Stimulated activated CD8-positive, alpha-beta memory T cell treated with anti-CD3 and anti-CD28 coated beads, Interleukin-15, amount 100 ng/mL, for 48 hours (primary cell): ENCODE measurements around the gene NCBP2.
A peak's percentile ranks its signal among the peaks of the same experiment; 100 is the strongest.
"Not testable (repeated sequence)": the region's sequence is repeated elsewhere in the genome, so short reads cannot be mapped to it uniquely, and the experiment has no call there.

Experiments
- DNase-seq, 2 donors: peaks; one replicate each; pipeline ENCODE4 v3.0.0-alpha.2; 2020; ENCODE audit warnings: low read depth in 2 of 2

NCBP2 gene

DNA sequence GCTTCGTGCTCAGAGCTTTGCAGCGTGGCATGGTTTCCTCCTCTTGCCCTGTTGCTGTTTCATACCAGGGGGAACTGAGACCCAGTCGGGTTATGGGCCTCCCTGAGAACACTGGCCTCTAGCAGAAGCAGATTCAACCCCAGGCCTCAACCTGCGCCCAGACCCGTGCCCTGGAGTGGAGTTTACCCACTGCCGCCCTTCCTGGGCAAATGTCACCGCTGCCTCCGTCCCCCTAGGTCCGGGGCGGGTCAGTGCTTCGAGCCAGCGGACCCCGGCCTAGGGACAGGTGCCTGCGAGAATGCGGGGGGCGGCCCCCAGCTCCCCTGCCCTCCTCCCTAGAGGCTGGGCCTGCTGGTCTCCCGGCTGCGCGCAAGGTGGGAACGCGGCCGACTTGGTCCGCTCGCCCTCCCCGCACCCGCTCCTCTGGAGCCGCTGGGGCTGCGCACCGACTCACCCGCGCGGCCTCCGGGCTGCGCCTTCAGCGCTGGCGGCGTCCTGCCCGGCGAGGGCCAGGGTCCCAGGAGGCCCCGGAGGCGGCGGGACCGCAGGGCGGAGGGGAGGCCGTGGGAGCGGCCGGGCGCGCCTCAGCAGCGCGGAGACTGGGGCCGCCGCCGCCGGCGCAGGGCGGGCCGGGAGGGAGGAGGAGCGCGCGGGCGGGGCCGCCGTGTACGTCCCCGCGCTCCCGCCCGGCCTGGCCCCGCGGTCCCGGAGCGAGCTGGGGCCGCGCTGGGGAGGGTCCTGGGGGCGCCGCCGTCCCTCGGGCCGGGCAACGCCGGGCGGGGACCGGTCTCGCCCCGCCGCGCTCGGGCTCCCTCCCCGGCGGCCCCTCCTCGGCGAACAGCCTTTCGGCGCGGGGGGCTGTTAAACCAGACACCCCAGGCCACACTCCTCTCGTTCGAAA is 26.2 kb upstream of the NCBP2 start, which contains the start of gene PIGZ:
Gene PIGZ, minus strand, starts transcription at position 601 of the 901 bp plus-strand sequence. CDS start 16,802 bp downstream, outside the sequence.
- peak in 1 of 2 donors; percentile 8 for DNase-seq

DNA sequence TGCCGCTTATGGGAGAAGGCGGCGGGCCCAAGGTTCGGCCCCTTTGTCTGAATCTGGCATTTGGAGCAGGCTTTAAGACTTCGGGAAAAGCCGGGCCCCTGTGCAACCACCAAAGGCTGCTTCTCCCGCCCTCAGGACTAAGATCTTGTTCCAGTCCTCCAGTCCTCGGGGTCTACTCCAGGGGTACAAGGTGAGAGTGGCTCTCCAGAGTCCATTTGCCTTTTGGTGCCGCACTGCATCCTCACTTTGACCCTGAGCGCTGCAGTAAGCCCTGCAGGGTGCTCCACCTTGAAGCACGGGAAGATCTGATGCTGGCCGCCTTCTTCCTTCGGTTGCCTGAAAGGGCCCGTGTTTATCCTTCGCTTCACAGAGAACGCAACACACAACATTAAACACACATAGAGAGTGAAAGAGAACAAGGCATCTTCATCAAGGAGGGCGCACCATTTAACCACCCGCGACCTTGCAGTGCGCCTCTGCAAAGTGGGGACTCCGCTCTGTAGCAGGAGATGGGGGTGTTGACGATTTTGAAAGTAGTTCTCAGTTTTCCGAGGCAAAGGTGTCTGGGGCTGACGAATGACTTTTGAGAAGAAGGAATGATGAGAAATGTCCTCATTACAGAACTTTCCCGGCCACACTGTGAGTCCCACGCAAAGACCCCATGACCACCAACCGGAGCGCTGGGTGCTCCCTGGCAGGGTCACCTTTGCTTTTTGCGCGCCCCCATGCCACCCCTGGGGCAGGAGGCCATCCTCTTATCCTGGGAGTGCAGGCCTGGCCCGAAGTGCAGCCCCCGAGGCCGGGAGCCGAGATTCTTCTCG is 25.3 kb upstream of the NCBP2 start:
- DNase-seq, result no peak

DNA sequence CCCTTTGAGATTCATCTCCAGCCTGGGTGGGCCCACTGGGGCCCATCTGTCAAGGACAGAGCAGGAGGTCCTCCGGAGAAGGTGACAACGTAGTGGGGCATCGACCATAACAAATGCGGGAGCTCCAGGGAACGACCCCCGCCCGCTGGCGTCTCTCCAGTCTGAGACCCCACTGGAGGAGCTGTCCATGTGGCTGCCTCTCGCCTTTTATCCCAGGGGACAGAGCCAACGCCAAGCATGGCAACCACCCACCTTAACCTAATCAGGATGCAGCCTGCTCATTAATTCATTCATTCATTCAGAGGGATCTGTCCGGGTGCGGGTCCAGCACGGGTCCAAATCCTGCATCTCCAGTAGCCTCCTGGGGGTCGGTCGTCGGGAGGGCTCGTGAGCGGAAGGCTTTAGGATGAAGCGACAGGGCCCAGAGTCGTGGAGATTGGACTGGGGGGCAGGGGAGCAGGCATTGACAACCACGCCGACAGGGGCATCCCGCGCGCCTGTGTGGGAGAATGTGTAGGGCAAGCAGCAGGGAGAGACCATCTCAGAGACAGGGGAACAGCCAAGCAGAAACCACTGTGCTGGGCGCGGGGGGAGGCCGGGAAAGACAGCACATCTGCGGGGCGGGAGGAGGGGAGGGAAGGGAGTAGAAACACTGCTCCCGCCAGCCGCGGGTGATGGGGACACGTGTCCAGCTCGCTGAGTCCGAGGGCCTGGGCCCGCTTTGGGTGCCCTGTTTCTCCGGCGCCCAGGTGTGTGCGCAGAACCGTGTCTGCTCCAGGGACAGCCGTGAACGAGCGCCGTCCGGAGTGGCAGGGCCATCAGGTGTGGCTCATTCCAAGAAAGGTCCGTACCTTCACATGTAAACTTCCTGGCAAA is 24.4 kb upstream of the NCBP2 start:
- DNase-seq, result no peak

- no peak for DNase-seq
Measured at GRCh38 chr3:196965804-196966173, 23.5 kb upstream of the NCBP2 start.

GRCh38 chr3:196965112-196965803 is 22.9 kb upstream of the NCBP2 start:
- DNase-seq, result no peak

DNA sequence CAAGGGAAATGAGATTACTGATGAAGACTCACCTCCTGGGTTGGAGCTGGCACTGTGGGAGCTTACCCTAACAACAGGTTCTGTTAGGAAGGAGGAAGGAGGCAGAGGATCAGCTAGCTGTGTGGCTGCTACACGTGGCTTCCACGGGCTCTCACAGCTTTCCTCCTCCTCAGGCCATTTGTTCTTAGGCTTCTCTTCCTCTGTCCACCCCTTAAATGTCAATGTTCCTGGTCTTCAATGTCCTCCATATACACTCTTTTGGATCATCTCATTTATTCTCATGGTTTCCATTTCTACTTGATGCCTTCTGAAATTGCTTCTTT is 21.3 kb upstream of the NCBP2 start:
- no peak for DNase-seq

DNA sequence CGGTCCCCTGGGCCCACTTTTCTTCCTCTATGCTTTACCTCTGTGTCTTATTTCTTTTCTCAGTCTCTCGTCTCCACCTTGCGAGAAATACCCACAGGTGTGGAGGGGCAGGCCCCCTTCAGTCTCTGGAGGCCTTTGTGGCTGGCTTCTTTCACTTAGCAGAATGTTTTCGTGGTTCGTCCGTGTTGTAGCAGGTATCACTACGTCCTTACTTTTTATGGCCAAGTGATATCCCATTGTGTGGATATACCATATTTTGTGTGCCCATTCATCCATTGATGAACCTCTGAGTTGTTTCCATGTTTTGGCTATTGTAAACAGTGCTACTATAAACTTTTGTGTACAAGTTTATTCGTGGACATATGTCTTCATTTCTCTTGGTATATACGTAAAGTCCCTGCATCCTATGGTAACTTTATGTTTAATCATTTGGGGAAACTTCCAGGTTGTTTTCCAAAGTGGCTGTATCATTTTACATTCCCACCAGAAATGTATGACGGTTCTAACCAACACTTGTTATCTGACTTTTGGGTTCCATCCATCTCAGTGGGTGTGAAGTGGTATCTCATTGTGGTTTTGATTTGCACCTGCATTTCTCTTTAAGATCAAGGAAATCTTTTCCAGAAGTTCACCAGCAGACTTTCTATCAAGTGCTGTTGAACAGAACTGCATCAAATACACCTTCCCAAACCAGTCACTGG is 20.8 kb upstream of the NCBP2 start:
- no peak for DNase-seq

DNA sequence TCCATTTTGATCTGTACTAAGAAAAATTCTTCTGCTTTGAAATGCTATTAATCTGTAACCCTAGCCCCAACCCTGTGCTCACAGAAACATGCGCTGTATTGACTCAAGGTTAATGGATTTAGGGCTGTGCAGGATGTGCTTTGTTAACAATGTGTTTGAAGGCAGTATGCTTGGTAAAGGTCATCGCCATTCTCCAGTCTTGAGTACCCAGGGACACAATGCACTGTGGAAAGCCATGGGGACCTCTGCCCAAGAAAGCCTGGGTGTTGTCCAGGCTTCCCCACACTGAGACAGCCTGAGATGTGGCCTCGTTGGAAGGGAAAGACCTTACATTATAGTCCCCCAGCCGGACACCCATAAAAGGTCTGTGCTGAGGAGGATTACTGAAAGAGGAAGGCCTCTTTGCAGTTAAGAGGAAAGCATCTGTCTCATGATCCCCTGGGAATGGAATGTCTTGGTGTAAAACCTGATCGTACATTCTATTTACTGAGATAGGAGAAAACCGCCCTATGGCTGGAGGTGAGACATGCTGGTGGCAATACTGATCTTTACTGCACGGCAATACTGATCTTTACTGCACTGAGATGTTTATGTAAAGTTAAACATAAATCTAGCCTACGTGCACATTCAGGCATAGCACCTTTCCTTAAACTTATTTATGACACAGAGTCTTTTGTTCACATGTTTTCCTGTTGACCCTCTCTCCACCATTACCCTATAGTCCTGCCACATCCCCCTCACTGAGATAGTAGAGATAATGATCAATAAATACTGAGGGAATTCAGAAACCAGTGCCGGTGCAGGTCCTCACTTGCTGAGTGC is 20.0 kb upstream of the NCBP2 start:
- no peak for DNase-seq

- DNase-seq, result no peak
Measured at GRCh38 chr3:196954832-196955231, 12.5 kb upstream of the NCBP2 start.

DNA sequence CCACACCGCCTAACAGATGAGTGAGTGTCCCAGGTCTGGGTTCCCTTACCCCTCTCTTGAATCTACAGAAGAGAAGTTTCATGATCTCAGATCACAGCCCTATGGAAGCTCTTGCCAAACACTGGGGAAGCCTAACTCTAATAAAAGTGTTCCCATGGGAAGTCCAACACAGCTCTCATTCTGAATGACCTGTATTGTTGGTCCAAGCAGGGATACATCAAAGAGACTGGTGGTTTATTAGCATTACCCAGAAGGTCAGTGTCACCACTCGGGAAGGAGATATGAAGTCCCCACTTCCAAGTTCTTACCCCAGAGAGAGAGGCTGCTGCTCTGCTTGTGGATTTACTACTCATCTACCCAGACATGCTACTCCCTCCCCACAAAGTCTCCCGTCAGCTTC is 9.0 kb upstream of the NCBP2 start:
- DNase-seq, result no peak

DNA sequence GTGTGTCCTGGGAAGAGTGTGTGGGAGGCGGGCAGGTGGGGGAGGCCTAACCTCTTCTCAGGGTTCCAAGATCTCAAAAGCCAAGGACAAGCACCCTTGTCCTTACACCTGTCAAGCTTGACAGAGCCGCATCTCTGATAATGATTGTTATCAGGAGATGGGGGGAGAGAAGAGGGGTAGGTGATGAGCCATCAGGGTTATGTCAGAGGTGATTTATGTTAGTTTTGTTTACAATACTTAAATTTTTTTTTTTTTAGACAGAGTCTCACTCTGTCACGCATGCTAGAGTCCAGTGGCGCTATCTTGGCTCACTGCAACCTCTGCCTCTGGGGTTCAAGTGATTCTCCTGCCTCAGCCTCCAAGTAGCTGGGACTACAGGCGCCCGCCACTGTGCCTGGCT is 7.4 kb upstream of the NCBP2 start:
- no peak for DNase-seq

- no peak for DNase-seq
Measured at GRCh38 chr3:196949285-196949619, 6.9 kb upstream of the NCBP2 start.

- DNase-seq, result no peak
Measured at GRCh38 chr3:196948442-196949284, 6.3 kb upstream of the NCBP2 start.

DNA sequence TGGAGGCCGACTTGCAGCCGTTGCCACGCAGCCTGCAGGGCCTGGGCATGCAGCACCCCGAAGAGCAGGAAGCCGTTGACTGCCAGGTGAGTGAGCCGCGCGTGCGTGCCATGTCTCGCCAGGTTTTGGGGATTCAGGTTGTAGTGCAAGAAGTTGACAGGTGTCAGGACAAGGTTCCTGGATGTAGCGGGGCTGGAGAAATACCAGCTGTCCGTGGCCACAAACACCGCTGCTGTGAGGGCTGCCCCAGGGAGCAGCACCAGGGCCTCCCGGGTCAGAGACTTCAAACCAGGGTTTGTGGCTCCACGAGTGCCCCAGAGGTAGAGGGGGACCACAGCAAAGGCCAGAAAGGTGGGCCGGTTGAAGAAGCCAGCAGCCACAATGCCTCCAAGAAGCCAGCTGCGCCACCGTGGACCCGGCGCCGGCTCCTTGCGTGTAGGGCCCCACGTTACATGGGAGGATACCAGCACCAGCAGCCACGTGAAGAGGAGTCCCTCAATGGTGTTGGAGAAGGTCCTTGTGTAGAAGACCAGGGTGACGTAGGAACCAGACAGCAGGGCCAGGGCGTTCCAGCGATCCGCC is 5.6 kb upstream of the NCBP2 start:
- no peak for DNase-seq

DNA sequence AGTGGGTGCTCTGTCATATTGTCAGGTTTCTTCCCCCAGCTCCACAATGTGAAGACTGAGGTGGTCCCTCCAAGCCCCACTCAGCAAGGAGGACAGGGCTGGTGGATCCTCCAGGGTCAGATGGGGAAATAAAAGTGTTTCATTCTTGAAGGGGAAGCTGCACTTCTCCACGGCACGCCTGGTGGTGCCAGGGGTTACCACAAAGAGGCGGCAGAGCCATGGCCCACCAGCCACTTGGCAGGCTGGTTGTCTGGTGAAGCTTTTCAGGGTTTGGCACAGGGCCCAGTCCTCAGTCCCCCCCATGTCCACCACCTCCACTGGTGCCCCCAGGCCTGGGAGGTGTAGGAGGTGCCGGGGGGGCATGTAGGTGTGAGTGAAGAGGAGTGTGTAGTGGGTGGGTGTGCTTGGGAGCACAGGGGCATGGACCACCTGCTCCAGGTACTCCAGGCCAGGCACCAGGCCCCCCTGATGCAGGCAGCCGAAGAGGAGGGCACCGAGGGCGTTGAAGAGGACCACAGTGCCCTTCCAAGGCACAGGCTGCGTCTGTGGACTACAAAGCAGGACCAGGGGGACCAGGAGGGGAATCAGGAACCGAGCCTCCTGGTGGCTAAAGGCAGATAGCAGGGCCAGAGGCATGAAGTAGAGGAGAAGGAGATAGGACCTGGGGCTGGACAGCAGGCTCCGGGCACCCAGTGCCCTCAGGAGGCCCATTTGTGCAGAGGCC is 5.0 kb upstream of the NCBP2 start:
- DNase-seq, result no peak

- not testable (repeated sequence) for DNase-seq
Measured at GRCh38 chr3:196944037-196944790, 1.9 kb upstream of the NCBP2 start.

DNA sequence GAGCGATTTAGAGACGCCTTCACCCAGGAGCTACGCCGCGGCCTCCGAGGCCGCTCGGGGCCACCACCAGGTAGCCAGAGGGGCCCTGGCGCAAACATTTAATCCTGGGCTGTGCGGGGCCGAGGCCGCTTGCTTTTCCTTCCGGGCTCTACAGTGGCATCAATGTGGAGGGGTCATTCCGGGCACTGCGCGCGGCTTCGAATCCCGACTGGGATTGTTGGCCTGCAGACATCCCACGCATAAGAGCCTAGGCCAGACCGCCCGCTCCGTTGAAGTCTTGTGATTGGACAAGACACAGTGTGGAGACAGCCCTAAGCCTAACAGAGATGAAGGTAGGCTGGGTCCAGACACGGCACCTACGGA is 568 bp upstream of the NCBP2 start:
- no peak for DNase-seq
